ENCODE measurements around the gene RNF151. TPM values are rescaled to one million over a fixed set of nuclear protein-coding genes. Genes with fewer than 3 reads are reported as not detected.

Gene RNF151
- total and polyA plus RNA-seq, 2 of the 13 experiments (the other 11 are each of a cell fraction or from before 2014, with no cell fraction given) = not detected

DNA sequence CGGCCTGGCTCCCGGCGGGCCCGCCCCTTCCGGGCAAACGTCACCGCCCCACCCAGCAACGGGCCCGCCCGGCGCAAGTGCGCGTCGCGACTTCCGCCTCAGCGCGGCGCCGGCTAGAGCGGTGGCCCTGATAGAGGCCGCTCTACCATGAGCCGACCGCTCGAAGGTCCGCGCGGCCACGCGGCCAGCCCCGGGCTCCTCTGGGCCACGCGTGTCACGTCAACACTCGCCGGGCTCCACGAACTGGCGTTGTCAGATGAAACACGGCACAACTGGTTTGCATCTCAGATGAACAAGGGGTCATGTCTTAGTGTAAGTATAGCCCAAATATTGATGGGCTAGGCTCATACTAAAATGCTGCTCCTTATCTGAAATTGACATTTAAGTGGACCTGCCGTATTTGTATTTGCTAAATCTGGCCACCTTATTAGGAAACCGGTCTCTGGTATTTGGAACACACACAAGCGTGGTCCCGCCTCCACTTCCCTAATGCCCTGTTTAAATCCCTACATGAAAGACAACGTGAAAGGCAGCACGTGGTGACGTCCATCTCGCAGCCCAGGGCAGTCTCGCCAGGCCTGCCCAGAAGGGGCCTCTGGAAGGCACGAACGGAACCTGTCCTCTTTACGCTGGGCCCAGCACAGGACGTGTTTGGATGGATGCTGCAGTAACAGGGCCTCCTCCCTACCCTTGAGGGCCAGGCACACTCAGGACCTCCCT lies 43.3 kb downstream of the RNF151 start, which contains the start of gene ZNF598 (continued):
- TF ChIP-seq, protein P1, sequence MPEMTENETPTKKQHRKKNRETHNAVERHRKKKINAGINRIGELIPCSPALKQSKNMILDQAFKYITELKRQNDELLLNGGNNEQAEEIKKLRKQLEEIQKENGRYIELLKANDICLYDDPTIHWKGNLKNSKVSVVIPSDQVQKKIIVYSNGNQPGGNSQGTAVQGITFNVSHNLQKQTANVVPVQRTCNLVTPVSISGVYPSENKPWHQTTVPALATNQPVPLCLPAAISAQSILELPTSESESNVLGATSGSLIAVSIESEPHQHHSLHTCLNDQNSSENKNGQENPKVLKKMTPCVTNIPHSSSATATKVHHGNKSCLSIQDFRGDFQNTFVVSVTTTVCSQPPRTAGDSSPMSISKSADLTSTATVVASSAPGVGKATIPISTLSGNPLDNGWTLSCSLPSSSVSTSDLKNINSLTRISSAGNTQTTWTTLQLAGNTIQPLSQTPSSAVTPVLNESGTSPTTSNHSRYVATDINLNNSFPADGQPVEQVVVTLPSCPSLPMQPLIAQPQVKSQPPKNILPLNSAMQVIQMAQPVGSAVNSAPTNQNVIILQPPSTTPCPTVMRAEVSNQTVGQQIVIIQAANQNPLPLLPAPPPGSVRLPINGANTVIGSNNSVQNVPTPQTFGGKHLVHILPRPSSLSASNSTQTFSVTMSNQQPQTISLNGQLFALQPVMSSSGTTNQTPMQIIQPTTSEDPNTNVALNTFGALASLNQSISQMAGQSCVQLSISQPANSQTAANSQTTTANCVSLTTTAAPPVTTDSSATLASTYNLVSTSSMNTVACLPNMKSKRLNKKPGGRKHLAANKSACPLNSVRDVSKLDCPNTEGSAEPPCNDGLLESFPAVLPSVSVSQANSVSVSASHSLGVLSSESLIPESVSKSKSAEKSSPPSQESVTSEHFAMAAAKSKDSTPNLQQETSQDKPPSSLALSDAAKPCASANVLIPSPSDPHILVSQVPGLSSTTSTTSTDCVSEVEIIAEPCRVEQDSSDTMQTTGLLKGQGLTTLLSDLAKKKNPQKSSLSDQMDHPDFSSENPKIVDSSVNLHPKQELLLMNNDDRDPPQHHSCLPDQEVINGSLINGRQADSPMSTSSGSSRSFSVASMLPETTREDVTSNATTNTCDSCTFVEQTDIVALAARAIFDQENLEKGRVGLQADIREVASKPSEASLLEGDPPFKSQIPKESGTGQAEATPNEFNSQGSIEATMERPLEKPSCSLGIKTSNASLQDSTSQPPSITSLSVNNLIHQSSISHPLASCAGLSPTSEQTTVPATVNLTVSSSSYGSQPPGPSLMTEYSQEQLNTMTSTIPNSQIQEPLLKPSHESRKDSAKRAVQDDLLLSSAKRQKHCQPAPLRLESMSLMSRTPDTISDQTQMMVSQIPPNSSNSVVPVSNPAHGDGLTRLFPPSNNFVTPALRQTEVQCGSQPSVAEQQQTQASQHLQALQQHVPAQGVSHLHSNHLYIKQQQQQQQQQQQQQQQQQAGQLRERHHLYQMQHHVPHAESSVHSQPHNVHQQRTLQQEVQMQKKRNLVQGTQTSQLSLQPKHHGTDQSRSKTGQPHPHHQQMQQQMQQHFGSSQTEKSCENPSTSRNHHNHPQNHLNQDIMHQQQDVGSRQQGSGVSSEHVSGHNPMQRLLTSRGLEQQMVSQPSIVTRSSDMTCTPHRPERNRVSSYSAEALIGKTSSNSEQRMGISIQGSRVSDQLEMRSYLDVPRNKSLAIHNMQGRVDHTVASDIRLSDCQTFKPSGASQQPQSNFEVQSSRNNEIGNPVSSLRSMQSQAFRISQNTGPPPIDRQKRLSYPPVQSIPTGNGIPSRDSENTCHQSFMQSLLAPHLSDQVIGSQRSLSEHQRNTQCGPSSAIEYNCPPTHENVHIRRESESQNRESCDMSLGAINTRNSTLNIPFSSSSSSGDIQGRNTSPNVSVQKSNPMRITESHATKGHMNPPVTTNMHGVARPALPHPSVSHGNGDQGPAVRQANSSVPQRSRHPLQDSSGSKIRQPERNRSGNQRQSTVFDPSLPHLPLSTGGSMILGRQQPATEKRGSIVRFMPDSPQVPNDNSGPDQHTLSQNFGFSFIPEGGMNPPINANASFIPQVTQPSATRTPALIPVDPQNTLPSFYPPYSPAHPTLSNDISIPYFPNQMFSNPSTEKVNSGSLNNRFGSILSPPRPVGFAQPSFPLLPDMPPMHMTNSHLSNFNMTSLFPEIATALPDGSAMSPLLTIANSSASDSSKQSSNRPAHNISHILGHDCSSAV (CRISPR knock-in tag; IDR thresholded peaks at IDR 0.05; ENCODE audit: borderline replicate concordance) = no peak
- no peak for TF ChIP-seq TRAFD1 (CRISPR knock-in tag; IDR thresholded peaks at IDR 0.05; ENCODE audit: borderline replicate concordance)
- TF ChIP-seq SRF (IDR thresholded peaks at IDR 0.05; ENCODE audit: low read depth, low read length) = 0 out of 2 replicates have a peak, but pooled peaks have one; percentile 24
- no peak for TF ChIP-seq ZUFSP (CRISPR knock-in tag; IDR thresholded peaks at IDR 0.05; ENCODE audit: borderline replicate concordance)
- TF ChIP-seq ZNF224 (CRISPR knock-in tag; IDR thresholded peaks at IDR 0.05) = 0 out of 2 replicates have a peak, but pooled peaks have one; percentile 61
- TF ChIP-seq, protein P2, sequence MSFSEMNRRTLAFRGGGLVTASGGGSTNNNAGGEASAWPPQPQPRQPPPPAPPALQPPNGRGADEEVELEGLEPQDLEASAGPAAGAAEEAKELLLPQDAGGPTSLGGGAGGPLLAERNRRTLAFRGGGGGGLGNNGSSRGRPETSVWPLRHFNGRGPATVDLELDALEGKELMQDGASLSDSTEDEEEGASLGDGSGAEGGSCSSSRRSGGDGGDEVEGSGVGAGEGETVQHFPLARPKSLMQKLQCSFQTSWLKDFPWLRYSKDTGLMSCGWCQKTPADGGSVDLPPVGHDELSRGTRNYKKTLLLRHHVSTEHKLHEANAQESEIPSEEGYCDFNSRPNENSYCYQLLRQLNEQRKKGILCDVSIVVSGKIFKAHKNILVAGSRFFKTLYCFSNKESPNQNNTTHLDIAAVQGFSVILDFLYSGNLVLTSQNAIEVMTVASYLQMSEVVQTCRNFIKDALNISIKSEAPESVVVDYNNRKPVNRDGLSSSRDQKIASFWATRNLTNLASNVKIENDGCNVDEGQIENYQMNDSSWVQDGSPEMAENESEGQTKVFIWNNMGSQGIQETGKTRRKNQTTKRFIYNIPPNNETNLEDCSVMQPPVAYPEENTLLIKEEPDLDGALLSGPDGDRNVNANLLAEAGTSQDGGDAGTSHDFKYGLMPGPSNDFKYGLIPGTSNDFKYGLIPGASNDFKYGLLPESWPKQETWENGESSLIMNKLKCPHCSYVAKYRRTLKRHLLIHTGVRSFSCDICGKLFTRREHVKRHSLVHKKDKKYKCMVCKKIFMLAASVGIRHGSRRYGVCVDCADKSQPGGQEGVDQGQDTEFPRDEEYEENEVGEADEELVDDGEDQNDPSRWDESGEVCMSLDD (CRISPR knock-in tag; IDR thresholded peaks at IDR 0.05; ENCODE audit: borderline replicate concordance) = no peak
- no peak for TF ChIP-seq TRIM24 (CRISPR knock-in tag; IDR thresholded peaks at IDR 0.05)
- peak; percentile 68; the same call in 1 of the 2 replicates for TF ChIP-seq SP4 (CRISPR knock-in tag; IDR thresholded peaks at IDR 0.05)
- no peak for TF ChIP-seq ELF4 (CRISPR knock-in tag; IDR thresholded peaks at IDR 0.05; ENCODE audit: borderline replicate concordance)
- TF ChIP-seq ZNF10 (CRISPR knock-in tag; IDR thresholded peaks at IDR 0.05; ENCODE audit: borderline replicate concordance, low read depth) = no peak
- TF ChIP-seq SAFB2 (CRISPR knock-in tag; IDR thresholded peaks at IDR 0.05; ENCODE audit: borderline replicate concordance, low read depth) = no peak
- no peak for TF ChIP-seq KLF11 (CRISPR knock-in tag; IDR thresholded peaks at IDR 0.05)
- TF ChIP-seq GATA4 (IDR thresholded peaks at IDR 0.05; ENCODE audit: borderline replicate concordance, low read depth) = no peak

All from HepG2 (cell line).